HepG2 (cell line): ENCODE measurements around the gene SUMO4. TPM values are rescaled to one million over a fixed set of nuclear protein-coding genes. Genes with fewer than 3 reads are reported as not detected.

ENCODE experiments used
- ATAC-seq: fragments of 200-7000 bp; cut with Tn5 transposase; 3 replicates; pipeline ENCODE4 v1.9.1; 2020; ENCODE audit warnings: mild to moderate bottlenecking, moderate library complexity
- BruUV-seq: library from RNA; stranded (reverse); fragments of 400-500 nt; replicated peaks from 2 replicates; lab custom pipeline; 2021; lab: Mats Ljungman, UMichigan
- CTCF ChIA-PET: fragments of 300-600 bp; formaldehyde crosslinking; extraction: SDS; loops from one replicate; lab custom pipeline; 2021; ENCODE audit warnings: low total read pairs, inconsistent platforms, low intra/inter-chr PET ratio; lab: Yijun Ruan, JAX
- POLR2A ChIA-PET: fragments of 350-600 bp; sonication (Branson Sonifier 250); formaldehyde crosslinking; loops from one replicate; lab custom pipeline; 2020; ENCODE audit warnings: antibody characterized with exemption, inconsistent platforms; lab: Yijun Ruan, JAX
- DNase-seq: peaks from one replicate; pipeline ENCODE4 v3.0.0-alpha.2; 2015; ENCODE audit warnings: low spot score
- FAIRE-seq: peaks from 3 replicates; lab custom pipeline; 2011; peaks lifted over from hg19 to GRCh38; lab: Jason Lieb, UNC
- H2AFZ ChIP-seq: one replicate; pipeline ENCODE4 v1.6.1; 2011; ENCODE audit warnings: low read length, inconsistent platforms
- H3K27ac ChIP-seq: fragments of 300-600 bp; 3 replicates; pipeline ENCODE4 v1.8.0; 2011; ENCODE audit warnings: mixed run types, mild to moderate bottlenecking, mixed read lengths, low read length, inconsistent platforms; ENCODE audit not compliant: insufficient read depth; ENCODE audit errors: extremely low read length
- H3K27me3 ChIP-seq, 2 experiments: fragments of 200-600 bp in 1 of 2; 2 replicates in 1 of 2; 3 replicates in 1 of 2; pipeline versions ENCODE4 v1.6.0 to v1.8.0; 2011; ENCODE audit warnings: low read length in 2 of 2, mild to moderate bottlenecking in 2 of 2, moderate library complexity in 2 of 2, inconsistent platforms in 1 of 2; ENCODE audit not compliant: insufficient read depth in 2 of 2, control insufficient read depth in 1 of 2
- H3K36me3 ChIP-seq, 2 experiments: fragments of 200-600 bp in 1 of 2; replicated peaks in 1 of 2; 2 replicates in 1 of 2; 3 replicates in 1 of 2; pipeline versions ENCODE4 v1.5.1 to v1.8.0; 2011; ENCODE audit warnings: low read length in 2 of 2, inconsistent platforms in 1 of 2; ENCODE audit not compliant: insufficient read depth in 2 of 2, control insufficient read depth in 1 of 2
- H3K4me1 ChIP-seq: 2 replicates; pipeline ENCODE4 v1.5.1; 2012; ENCODE audit warnings: low read length, inconsistent platforms; ENCODE audit not compliant: insufficient read depth
- H3K4me2 ChIP-seq: 2 replicates; pipeline ENCODE4 v1.6.0; 2011; ENCODE audit warnings: low read depth, low read length, inconsistent platforms
- H3K4me3 ChIP-seq, 3 experiments: fragments of 200-600 bp in 1 of 3; sonication (generic), shearing (Covaris generic) in 1 of 3; replicated peaks in 1 of 3; 2 replicates each; pipeline ENCODE4 v1.5.1; 2011 to 2016; ENCODE audit warnings: low read length in 3 of 3, inconsistent platforms in 2 of 3, low read depth in 2 of 3, mild to moderate bottlenecking in 2 of 3, control low read depth in 1 of 3, mixed read lengths in 1 of 3; ENCODE audit not compliant: insufficient read depth in 1 of 3
- H3K79me2 ChIP-seq: one replicate; pipeline ENCODE4 v1.6.1; 2011; ENCODE audit warnings: low read length, inconsistent platforms; ENCODE audit not compliant: insufficient read depth
- H3K9ac ChIP-seq: 2 replicates; pipeline ENCODE4 v1.6.0; 2011; ENCODE audit warnings: mild to moderate bottlenecking, low read depth, low read length, inconsistent platforms; ENCODE audit not compliant: insufficient read depth
- H3K9me3 ChIP-seq: 2 replicates; pipeline ENCODE4 v1.5.1; 2012; ENCODE audit warnings: mild to moderate bottlenecking, low read length
- H4K20me1 ChIP-seq: 2 replicates; pipeline ENCODE4 v1.6.0; 2011; ENCODE audit warnings: inconsistent platforms, mild to moderate bottlenecking, low read length, moderate library complexity; ENCODE audit not compliant: insufficient read depth
- ADNP ChIP-seq: sonication (generic); formaldehyde crosslinking; IDR thresholded peaks from 2 replicates; pipeline ENCODE4 v1.4.0; 2020; ENCODE audit warnings: missing genetic modification reagents
- EHMT2 ChIP-seq: fragments of 200-600 bp; sonication (generic); IDR thresholded peaks from 2 replicates; pipeline ENCODE4 v1.7.0; 2017; ENCODE audit warnings: antibody characterized with exemption, low read depth, low read length, borderline replicate concordance
- GATAD2A ChIP-seq: IDR thresholded peaks from 2 replicates; pipeline ENCODE4 v1.6.1; 2016
- MAFG ChIP-seq: sonication (generic); formaldehyde crosslinking; IDR thresholded peaks from 2 replicates; pipeline ENCODE4 v1.5.1; 2020; ENCODE audit warnings: mild to moderate bottlenecking, missing genetic modification reagents
- MXD3 ChIP-seq: IDR thresholded peaks from 2 replicates; pipeline ENCODE4 v1.6.1; 2016; ENCODE audit warnings: mild to moderate bottlenecking, missing biosample characterization, missing genetic modification reagents
- NFE2L1 ChIP-seq: sonication (generic); formaldehyde crosslinking; IDR thresholded peaks from 2 replicates; pipeline ENCODE4 v1.4.0; 2020; ENCODE audit warnings: missing genetic modification reagents, mild to moderate bottlenecking, borderline replicate concordance
- PHB2 ChIP-seq: fragments of 450-650 bp; IDR thresholded peaks from 2 replicates; pipeline ENCODE4 v1.6.1; 2018; ENCODE audit not compliant: partially characterized antibody
- SRSF4 ChIP-seq: fragments of 200-400 bp; formaldehyde crosslinking; IDR thresholded peaks from one replicate; pipeline ENCODE4 v1.6.1; 2018; ENCODE audit warnings: mild to moderate bottlenecking, low read depth, low read length, moderate library complexity; ENCODE audit not compliant: poor library complexity, severe bottlenecking
- STAT5B ChIP-seq: sonication (generic); formaldehyde crosslinking; IDR thresholded peaks from 2 replicates; pipeline ENCODE4 v1.4.0; 2020; ENCODE audit warnings: missing genetic modification reagents
- TBP ChIP-seq: sonication (generic); formaldehyde crosslinking; IDR thresholded peaks from 2 replicates; pipeline ENCODE4 v1.5.0; 2020; ENCODE audit warnings: missing genetic modification reagents
- ZBTB7B ChIP-seq: sonication (generic); formaldehyde crosslinking; IDR thresholded peaks from 2 replicates; pipeline ENCODE4 v1.4.0; 2020; ENCODE audit warnings: missing genetic modification reagents
- ZFAT ChIP-seq: sonication (generic); formaldehyde crosslinking; conservative IDR thresholded peaks from 2 replicates; pipeline ENCODE4 v1.8.1; 2023; ENCODE audit warnings: missing genetic modification reagents, inconsistent platforms
- ZFP36 ChIP-seq: fragments of 150-350 bp; IDR thresholded peaks from 2 replicates; pipeline ENCODE4 v1.6.1; 2018; ENCODE audit warnings: borderline replicate concordance, low read length, low read depth; ENCODE audit not compliant: partially characterized antibody
- ZFP41 ChIP-seq: sonication (generic); formaldehyde crosslinking; IDR thresholded peaks from 2 replicates; pipeline ENCODE4 v1.4.0; 2020; ENCODE audit warnings: mild to moderate bottlenecking, missing genetic modification reagents, borderline replicate concordance
- ZNF274 ChIP-seq: sonication (generic); formaldehyde crosslinking; IDR thresholded peaks from 2 replicates; pipeline ENCODE4 v1.5.1; 2020; ENCODE audit warnings: mild to moderate bottlenecking, missing genetic modification reagents
- ZNF282 ChIP-seq: fragments of 450-650 bp; IDR thresholded peaks from 2 replicates; pipeline ENCODE4 v1.6.1; 2018; ENCODE audit not compliant: partially characterized antibody
- ZNF383 ChIP-seq: sonication (generic); formaldehyde crosslinking; IDR thresholded peaks from 2 replicates; pipeline ENCODE4 v1.4.0; 2020; ENCODE audit warnings: missing genetic modification reagents, mild to moderate bottlenecking, borderline replicate concordance
- ZNF414 ChIP-seq: sonication (generic); formaldehyde crosslinking; IDR thresholded peaks from 2 replicates; pipeline ENCODE4 v1.5.0; 2020; ENCODE audit warnings: missing genetic modification reagents
- ZNF652 ChIP-seq: IDR thresholded peaks from 2 replicates; pipeline ENCODE4 v1.6.1; 2016; ENCODE audit warnings: low read depth, borderline replicate concordance
- ZZZ3 ChIP-seq: sonication (generic); formaldehyde crosslinking; IDR thresholded peaks from 2 replicates; pipeline ENCODE4 v1.4.0; 2020; ENCODE audit warnings: missing genetic modification reagents, mild to moderate bottlenecking, borderline replicate concordance
- WGBS: methylation state at CpG from one replicate; pipeline ENCODE4 v1.1.6; 2017; ENCODE audit warnings: low lambda C conversion rate; 5-methylcytosine and 5-hydroxymethylcytosine counted together
- in situ Hi-C: cut with HindIII; loops from 2 replicates; pipeline ENCODE4 v1.10.0; 2017; ENCODE audit warnings: low pct_unique_long_range_greater_than_20kb; ENCODE audit not compliant: extremely low pct_ligation_motif_present
- intact Hi-C: fragments of 100-400 bp; cut with micrococcal nuclease; formaldehyde crosslinking; loops from one replicate; pipeline ENCODE4 v1.10.0; 2022; ENCODE audit not compliant: unreplicated experiment
- polyA plus RNA-seq, 8 experiments: library from polyadenylated mRNA; depleted of rRNA in 3 of 8; stranded (reverse) in 7 of 8; unstranded in 1 of 8; fragments of >200 nt; fragmentation: Illumina TruSeq in 4 of 8; extraction: Trizol in 4 of 8; gene quantifications; 2 replicates each; pipeline versions ENCODE4 v1.2.1 to v1.2.3, GENCODE V29; 2011 to 2016; ENCODE audit warnings: low read depth in 4 of 8, missing spikeins in 1 of 8, mixed read lengths in 1 of 8; ENCODE audit not compliant: insufficient read depth in 1 of 8
- total RNA-seq, 5 experiments: library from RNA; depleted of rRNA; stranded (reverse); fragments of >200 nt; fragmentation: Illumina TruSeq; extraction: Trizol; gene quantifications; 2 replicates each; pipeline ENCODE4 v1.2.3, GENCODE V29; 2016; ENCODE audit warnings: low read depth in 1 of 5

The SUMO4 gene
- total and polyA plus RNA-seq, 2 of the 13 experiments (the other 11 are each of a cell fraction or from before 2014, with no cell fraction given) = 0.22 to 1.2 TPM

- H4K20me1 ChIP-seq = no peaks in the 10 kb centered on the region
- TF ChIP-seq EHMT2 = no peak
- TF ChIP-seq ZFP36 = no peak
- TF ChIP-seq ZFP41 (CRISPR knock-in tag) = no peak
- TF ChIP-seq, all 625 proteins: peak for 0
- CTCF ChIA-PET = no interaction called here
- H3K4me3 ChIP-seq = no peak overlapping the region
- no peak overlapping the region for H2AFZ ChIP-seq
- peak; percentile 24; the same call in 2 of the 3 replicates for ATAC-seq
- FAIRE-seq = no peak
- in situ Hi-C loops = no loop called here
- POLR2A ChIA-PET = no interaction called here
- no peak for DNase-seq
- H3K36me3 ChIP-seq = no peaks in the 10 kb centered on the region
- H3K79me2 ChIP-seq = no peaks in the 10 kb centered on the region
- H3K27ac ChIP-seq = no peak overlapping the region
- peaks cover 30% of the 10 kb centered on the region for H3K4me1 ChIP-seq
- no peaks in the 10 kb centered on the region for H3K9me3 ChIP-seq
- no peak overlapping the region for H3K9ac ChIP-seq
- 67% methylated on average over 5 of the region's 5 CpGs for WGBS
- H3K27me3 ChIP-seq = no peaks in the 10 kb centered on the region
- no TSS peak for BruUV-seq
- H3K4me2 ChIP-seq = no peak overlapping the region
- intact Hi-C loops = no loop called here
Measured at GRCh38 chr6:149446791-149447376, 46.8 kb downstream of the SUMO4 start.

GRCh38 chr6:149448821-149449453 is 48.9 kb downstream of the SUMO4 start:
- no TSS peak for BruUV-seq
- Histone ChIP-seq H3K9me3 (no peaks in the 10 kb centered on the region), H3K79me2 (no peaks in the 10 kb centered on the region), H3K36me3 (no peaks in the 10 kb centered on the region), H3K4me2 (no peak overlapping the region), H3K27ac (no peak overlapping the region), H2AFZ (no peak overlapping the region), H3K9ac (no peak overlapping the region), H3K4me3 (no peak overlapping the region), H3K27me3 (no peaks in the 10 kb centered on the region), H3K4me1 (peaks cover 33% of the 10 kb centered on the region), H4K20me1 (no peaks in the 10 kb centered on the region)
- intact Hi-C loops (no loop called here), in situ Hi-C loops (no loop called here)
- ATAC-seq (no peak), DNase-seq (no peak), FAIRE-seq (no peak)
- 57% methylated on average over 4 of the region's 5 CpGs for WGBS
- POLR2A ChIA-PET = no interaction called here
- CTCF ChIA-PET = no interaction called here
- TF ChIP-seq ZBTB7B (CRISPR knock-in tag) (no peak), ADNP (CRISPR knock-in tag) (no peak), ZNF274 (CRISPR knock-in tag) (no peak), GATAD2A (no peak), SRSF4 (no peak), MXD3 (CRISPR knock-in tag) (no peak), ZNF414 (no peak), TBP (CRISPR knock-in tag) (no peak), MAFG (CRISPR knock-in tag) (no peak), ZFAT (CRISPR knock-in tag) (no peak), ZNF282 (no peak), PHB2 (no peak), STAT5B (CRISPR knock-in tag) (no peak), NFE2L1 (CRISPR knock-in tag) (no peak), ZNF383 (no peak), ZZZ3 (CRISPR knock-in tag) (no peak), ZNF652 (no peak)
